Keratinocyte (primary cell): ENCODE results near the gene ASTN1.

Experiments
- CTCF ChIP-seq, 3 experiments: IDR thresholded peaks in 1 of 3; conservative IDR thresholded peaks in 1 of 3; optimal IDR thresholded peaks in 1 of 3; 2 replicates in 2 of 3; 3 replicates in 1 of 3; pipeline versions ENCODE3 to v1.5.1; 2011; ENCODE audit warnings: low read length in 3 of 3, mild to moderate bottlenecking in 3 of 3, moderate library complexity in 2 of 3, control low read depth in 1 of 3, inconsistent platforms in 1 of 3; ENCODE audit not compliant: insufficient read depth in 2 of 3; ENCODE audit errors: extremely low read depth in 1 of 3
- EZH2 ChIP-seq: IDR thresholded peaks from one replicate; pipeline ENCODE4 v1.6.1; 2012; ENCODE audit warnings: inconsistent platforms, mild to moderate bottlenecking, low read length, moderate library complexity

GRCh38 chr1:176897350-176898236 is 266.9 kb downstream of the ASTN1 start:
- TF ChIP-seq CTCF (optimal IDR thresholded peaks at IDR 0.05 in 1 of 3, IDR thresholded peaks at IDR 0.05 in 1 of 3, conservative IDR thresholded peaks at IDR 0.05 in 1 of 3; ENCODE audit: extremely low read depth in 1 of 3, insufficient read depth in 2 of 3, low read length in 3 of 3): peak; percentile 82 to 92 (median 89)
- TF ChIP-seq EZH2: no peak
